KOPT-K1 (cell line): ENCODE measurements around the gene NAV2.

Experiments
- H3K27ac ChIP-seq: fragments of 200-600 bp; sonication (generic); 2 replicates; pipeline ENCODE4 v1.5.1; 2016; ENCODE audit warnings: antibody characterized with exemption, mild to moderate bottlenecking, low read depth, low read length; ENCODE audit not compliant: poor library complexity, severe bottlenecking
- H3K36me3 ChIP-seq: fragments of 200-600 bp; sonication (generic); 2 replicates; pipeline ENCODE4 v1.5.1; 2017; ENCODE audit warnings: antibody characterized with exemption, mild to moderate bottlenecking, low read length, moderate library complexity; ENCODE audit not compliant: insufficient read depth
- H3K9me3 ChIP-seq: fragments of 200-600 bp; sonication (generic); 2 replicates; pipeline ENCODE4 v1.5.1; 2017; ENCODE audit warnings: antibody characterized with exemption, low read length, mild to moderate bottlenecking; ENCODE audit not compliant: insufficient read depth, poor library complexity, severe bottlenecking

Gene NAV2

DNA sequence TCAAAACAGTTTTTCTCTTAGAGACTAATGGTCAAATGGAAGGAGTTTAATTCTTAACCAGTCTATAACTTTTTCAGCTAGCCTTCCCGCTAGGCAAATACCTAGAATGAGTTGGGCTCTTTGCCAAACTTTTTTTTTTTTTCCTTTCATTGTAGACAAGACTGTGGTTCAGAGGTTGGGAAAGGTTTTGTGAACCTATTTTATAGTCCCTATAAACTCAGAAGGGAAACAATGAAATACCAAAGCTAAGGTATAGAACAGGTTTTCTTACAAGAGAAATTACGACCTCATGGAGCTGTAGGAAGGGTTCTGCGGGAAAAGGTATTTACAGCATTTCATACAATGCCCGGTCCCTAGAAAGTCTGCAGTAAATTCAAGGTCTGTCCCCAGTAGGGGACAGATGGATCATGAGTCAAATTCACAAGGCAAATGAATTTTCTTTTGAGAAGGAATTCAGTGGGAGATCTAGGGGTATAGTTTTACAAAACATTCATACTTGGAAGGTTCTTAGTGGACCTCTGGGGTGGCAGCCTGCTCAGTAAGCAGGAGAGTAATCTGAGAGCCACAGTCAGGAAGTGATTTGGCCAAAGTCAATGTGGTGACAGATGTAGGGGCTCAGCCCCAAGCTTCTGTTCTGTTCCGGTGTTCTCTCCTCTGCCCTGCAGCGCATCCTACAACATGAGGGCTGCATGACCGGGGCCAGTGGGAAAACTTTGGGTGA, 300.9 kb downstream of the NAV2 start:
- Histone ChIP-seq H3K27ac (no peak overlapping the region), H3K36me3 (no peaks in the 10 kb centered on the region), H3K9me3 (no peaks in the 10 kb centered on the region)

DNA sequence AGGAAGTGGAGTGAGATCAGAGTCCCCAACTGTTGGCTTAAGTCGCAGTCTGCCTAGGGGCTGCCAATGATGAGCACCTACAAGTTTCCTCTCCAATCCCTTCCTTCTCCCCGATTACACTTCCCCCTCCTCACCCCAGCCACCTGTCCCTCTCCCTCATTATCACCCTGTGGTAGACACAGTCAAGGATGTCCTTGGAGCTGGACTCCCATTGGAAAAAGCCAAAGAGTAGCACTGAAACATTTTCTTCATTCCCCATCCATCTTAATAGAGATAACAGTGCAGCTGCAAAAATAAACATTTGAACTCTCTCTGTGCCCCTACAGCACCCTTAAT, 301.4 kb downstream of the NAV2 start:
- Histone ChIP-seq H3K9me3 (no peaks in the 10 kb centered on the region), H3K27ac (no peak overlapping the region), H3K36me3 (no peaks in the 10 kb centered on the region)

DNA sequence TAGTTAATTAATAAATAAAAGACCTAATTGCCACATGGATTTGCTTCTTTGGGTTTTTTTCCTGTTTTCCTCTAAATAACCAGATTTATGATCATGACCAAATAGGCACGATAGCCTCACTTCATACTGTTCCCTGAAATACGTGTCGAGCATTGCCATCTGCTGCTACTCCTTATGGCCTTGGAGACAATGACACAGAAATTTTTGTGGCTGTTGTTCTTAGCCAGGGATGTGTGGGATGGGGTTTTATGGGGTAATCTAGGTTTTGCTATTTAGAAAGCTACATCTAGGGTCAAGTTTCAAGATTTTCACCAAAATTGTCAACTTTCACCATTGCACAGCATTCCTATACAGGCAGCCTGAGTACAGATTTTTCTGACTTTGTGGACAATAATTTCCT, 302.5 kb downstream of the NAV2 start:
- no peaks in the 10 kb centered on the region for H3K36me3 ChIP-seq
- H3K9me3 ChIP-seq: no peaks in the 10 kb centered on the region
- H3K27ac ChIP-seq: no peak overlapping the region

- no peaks in the 10 kb centered on the region for H3K9me3 ChIP-seq
- H3K36me3 ChIP-seq: no peaks in the 10 kb centered on the region
- no peak overlapping the region for H3K27ac ChIP-seq
Measured at GRCh38 chr11:20015529-20016427, 303.1 kb downstream of the NAV2 start.

DNA sequence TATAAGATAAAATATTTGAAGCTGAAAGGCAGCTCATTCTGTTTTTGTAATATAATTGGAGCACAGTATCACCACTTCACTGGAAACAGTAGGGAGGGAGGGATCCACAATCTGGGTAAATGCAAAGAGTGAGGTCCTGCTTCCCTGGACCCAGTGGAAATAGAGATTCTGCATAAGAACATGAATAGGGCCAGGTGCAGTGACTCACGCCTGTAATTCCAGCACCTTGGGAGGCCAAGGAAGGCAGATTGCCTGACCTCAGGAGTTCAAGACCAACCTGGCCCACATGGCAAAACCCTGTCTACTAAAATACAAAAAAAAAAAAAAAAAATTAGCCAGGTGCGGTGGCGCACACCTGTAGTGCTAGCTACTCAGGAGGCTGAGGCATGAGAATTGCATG, 303.9 kb downstream of the NAV2 start:
- Histone ChIP-seq H3K9me3 (no peaks in the 10 kb centered on the region), H3K27ac (no peak overlapping the region), H3K36me3 (no peaks in the 10 kb centered on the region)

- Histone ChIP-seq H3K27ac (no peak overlapping the region), H3K9me3 (no peaks in the 10 kb centered on the region), H3K36me3 (no peaks in the 10 kb centered on the region)
Measured at GRCh38 chr11:20017320-20017719, 304.7 kb downstream of the NAV2 start.

- H3K36me3 ChIP-seq: no peaks in the 10 kb centered on the region
- no peak overlapping the region for H3K27ac ChIP-seq
- H3K9me3 ChIP-seq: no peaks in the 10 kb centered on the region
Measured at GRCh38 chr11:20020198-20020597, 307.6 kb downstream of the NAV2 start.

GRCh38 chr11:20020716-20021115, 308.1 kb downstream of the NAV2 start:
- no peaks in the 10 kb centered on the region for H3K36me3 ChIP-seq
- H3K27ac ChIP-seq: no peak overlapping the region
- no peaks in the 10 kb centered on the region for H3K9me3 ChIP-seq

- H3K27ac ChIP-seq: no peak overlapping the region
- no peaks in the 10 kb centered on the region for H3K36me3 ChIP-seq
- no peaks in the 10 kb centered on the region for H3K9me3 ChIP-seq
Measured at GRCh38 chr11:20021212-20021611, 308.6 kb downstream of the NAV2 start.

- no peaks in the 10 kb centered on the region for H3K36me3 ChIP-seq
- H3K9me3 ChIP-seq: no peaks in the 10 kb centered on the region
- no peak overlapping the region for H3K27ac ChIP-seq
Measured at GRCh38 chr11:20021771-20022362, 309.2 kb downstream of the NAV2 start.

DNA sequence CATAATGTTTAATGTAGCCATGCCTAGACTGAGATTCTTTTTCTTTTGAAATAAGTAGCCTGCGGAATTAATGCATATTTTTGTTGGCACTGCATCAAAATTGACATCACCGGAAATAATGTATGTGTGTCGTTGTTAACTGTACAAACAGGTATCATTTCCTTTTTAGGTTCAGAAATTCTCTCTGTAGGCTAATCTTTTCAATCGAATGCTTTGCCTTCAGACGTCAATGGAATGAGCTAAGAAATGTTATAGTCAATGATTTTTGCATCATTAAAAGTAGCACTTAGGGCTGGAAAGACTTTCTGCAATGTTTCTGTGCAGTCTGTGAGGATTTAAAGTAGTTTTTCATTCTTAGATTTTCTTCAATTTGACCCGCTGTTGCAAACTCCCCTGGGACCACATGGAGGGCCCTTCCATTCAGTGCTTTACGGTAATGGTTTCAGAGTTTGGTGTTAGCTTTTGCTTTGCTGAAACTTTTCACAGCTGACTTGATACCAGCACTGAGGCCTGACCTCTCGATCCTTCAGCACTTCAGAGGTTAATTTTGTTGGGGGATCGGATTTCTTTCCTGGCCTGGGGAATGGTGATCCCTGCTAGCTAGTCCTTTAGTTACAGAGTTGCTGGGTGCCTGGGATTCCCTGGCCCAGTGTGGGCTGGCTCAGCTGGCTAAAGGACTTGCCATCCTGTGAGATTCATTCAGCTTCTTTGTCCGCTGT, 309.9 kb downstream of the NAV2 start:
- H3K9me3 ChIP-seq: no peaks in the 10 kb centered on the region
- no peak overlapping the region for H3K27ac ChIP-seq
- no peaks in the 10 kb centered on the region for H3K36me3 ChIP-seq

GRCh38 chr11:20023082-20023426, 310.4 kb downstream of the NAV2 start:
- Histone ChIP-seq H3K27ac (no peak overlapping the region), H3K36me3 (no peaks in the 10 kb centered on the region), H3K9me3 (no peaks in the 10 kb centered on the region)

DNA sequence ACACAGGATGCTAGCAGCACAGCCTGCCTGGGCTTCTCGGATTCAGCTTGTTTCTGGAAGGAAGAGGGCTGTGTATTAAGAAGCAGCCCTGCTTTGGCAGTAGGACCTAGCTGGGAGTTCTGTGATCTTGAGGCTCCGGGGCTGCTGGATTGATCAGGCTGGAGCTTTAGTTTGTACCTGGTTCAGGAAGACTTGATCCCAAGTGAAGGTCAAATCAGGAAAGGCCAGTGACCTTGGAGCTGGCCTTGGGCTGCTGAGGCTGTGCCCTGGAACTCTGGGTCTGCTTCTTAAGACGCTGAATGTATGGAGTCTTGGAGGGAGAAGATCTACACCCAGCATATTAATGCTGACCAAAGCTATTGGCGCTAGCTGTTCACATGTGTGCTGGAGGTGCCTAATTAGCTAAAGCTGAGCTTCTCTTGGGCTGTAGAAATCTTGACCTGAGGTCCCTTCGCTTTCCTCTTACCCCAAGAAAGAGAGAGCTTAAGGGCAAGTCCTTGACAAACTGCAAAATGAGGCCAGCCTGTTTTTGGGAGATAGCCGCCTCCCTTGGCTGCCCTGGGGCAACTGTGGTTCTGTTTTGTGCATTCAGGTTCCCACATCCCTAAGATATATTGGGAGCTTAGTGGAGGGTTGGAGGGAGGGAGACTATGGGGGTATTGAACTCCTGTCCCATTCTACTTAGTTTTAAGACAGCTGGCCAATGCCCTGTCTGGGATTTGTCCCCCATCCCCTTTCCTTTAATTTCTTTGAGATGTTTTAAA, 311.7 kb downstream of the NAV2 start:
- no peaks in the 10 kb centered on the region for H3K9me3 ChIP-seq
- H3K36me3 ChIP-seq: no peaks in the 10 kb centered on the region
- no peak overlapping the region for H3K27ac ChIP-seq

GRCh38 chr11:20025332-20025840, 312.7 kb downstream of the NAV2 start:
- Histone ChIP-seq H3K9me3 (no peaks in the 10 kb centered on the region), H3K36me3 (no peaks in the 10 kb centered on the region), H3K27ac (no peak overlapping the region)
